Urothelium cell line (cell line): ENCODE results near the gene HIPK1.
"Not testable (repeated sequence)": the region's sequence is repeated elsewhere in the genome, so short reads cannot be mapped to it uniquely, and the experiment has no call there.

Source experiments
- DNase-seq: peaks from one replicate; pipeline ENCODE4 v3.0.0; 2011; ENCODE audit warnings: low spot score, mixed read lengths
- FAIRE-seq: peaks from 2 replicates; lab custom pipeline; 2011; peaks lifted over from hg19 to GRCh38; lab: Jason Lieb, UNC

HIPK1 gene

GRCh38 chr1:114008480-114008941, 79.4 kb downstream of the HIPK1 start:
- DNase-seq (no peak), FAIRE-seq (no peak)

DNA sequence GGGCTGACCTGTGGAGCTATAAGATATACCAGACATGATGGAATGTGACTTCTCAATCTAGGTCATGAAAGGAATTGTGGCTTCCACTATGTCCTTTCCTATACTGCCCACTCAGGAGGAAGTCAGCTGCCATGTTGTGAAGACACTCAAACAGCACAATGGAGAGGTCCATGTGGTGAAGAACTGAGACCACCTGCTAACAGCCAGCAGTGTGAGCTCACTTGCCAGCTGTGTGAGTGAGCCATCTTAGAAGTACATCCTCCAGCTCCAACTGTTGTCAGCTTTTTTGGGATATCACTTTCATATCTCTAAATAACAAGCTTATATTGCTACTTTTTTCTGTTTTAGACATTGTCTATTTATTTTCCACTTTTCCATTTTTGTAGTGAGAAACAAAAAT, 79.9 kb downstream of the HIPK1 start:
- FAIRE-seq (no peak), DNase-seq (no peak)

DNA sequence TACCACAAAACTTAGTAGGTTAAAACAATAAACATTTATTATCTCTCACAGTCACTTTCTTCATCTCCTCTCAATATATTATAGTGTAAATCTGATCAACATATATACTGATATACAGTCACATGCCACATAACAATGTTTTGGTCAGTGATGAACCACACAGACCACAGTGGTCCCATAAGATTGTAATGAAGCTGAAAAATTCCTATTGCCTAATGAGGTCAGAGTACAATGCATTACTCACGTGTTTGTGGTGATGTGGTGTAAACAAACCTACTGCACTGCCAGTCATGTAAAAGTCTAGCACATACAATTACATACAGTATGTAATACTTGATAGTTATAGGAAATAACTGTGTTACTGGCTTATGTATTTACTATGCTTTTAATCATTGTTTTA, 80.3 kb downstream of the HIPK1 start:
- FAIRE-seq (no peak), DNase-seq (no peak)

DNA sequence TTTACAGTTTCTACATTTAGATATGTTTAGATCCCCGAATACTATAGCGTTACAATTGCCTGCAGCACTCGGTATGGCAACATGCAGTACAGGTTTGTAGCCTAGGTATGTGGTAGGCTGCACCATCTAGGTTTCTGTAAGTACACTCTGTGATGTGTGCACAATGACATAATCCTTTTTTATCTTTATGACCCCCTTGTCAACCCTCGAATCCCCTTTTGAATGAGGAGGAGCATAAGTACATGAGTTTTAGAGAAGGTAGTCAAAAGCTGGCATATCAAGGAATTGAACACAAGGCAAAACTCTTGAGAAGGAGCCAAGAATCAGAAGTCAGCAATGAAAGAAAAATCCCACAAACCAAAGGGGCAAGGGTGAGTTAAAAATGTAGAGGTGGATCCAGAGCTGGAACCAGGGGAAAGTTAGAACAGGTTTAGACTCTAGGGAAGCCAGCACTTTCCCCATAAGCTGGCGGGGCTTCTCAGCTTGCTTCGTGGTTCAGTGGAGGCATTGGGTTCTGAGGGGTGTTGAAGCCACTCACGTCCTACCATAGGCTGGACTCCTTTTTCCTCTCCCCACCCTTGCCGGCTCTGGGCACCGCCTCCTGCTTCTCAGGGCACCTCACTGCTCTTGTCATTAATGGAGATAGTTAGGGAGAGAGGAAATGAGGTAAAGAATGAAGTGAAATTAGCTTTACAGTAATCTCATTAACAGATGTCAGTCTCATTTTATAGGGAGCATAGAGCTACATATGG, 81.5 kb downstream of the HIPK1 start:
- DNase-seq (no peak), FAIRE-seq (no peak)

GRCh38 chr1:114011796-114012195, 82.7 kb downstream of the HIPK1 start:
- no peak for DNase-seq
- FAIRE-seq: no peak

GRCh38 chr1:114015075-114015474, 86.0 kb downstream of the HIPK1 start:
- no peak for DNase-seq
- FAIRE-seq: no peak

DNA sequence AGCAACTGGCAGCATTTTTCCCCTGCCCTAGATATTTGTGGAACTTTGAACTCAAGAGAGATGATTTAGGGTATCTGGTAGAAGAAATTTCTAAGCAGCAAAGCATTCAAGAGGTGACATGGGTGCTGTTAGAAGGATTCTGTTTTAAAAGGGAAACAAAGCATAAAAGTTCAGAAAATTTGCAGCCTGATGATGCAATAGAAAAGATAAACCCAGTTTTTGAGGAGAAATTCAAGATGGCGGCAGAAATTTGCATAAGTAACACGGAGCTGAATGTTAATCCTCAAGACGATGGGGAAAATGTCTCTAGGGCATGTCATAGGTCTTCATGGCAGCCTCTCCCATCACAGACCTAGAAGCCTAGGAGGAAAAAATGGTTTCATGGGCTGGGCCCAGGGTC, 90.6 kb downstream of the HIPK1 start:
- not testable (repeated sequence) for FAIRE-seq, DNase-seq

- DNase-seq: no peak
- FAIRE-seq: no peak
Measured at GRCh38 chr1:114021665-114022099, 92.6 kb downstream of the HIPK1 start.

DNA sequence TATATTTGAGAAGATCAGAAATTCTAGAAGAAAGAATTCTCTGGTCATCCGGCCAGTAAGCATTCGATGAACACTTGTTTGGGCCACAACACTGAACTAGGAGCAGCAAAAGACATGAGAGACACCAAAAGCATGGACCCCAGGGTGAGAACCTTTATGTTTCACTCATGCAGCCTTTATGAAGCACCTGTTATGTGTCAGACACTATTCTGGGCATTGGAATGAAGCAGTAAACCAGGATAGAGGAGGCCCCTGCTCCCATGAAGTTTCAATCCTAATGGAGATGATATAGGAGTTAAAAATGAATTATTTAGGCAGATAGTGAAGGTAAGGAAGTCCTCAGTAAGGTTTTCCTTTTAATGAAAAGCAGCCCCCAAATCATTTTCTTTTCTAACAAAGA, 93.8 kb downstream of the HIPK1 start:
- DNase-seq: no peak
- no peak for FAIRE-seq

- no peak for DNase-seq
- FAIRE-seq: no peak
Measured at GRCh38 chr1:114023377-114023776, 94.3 kb downstream of the HIPK1 start.

DNA sequence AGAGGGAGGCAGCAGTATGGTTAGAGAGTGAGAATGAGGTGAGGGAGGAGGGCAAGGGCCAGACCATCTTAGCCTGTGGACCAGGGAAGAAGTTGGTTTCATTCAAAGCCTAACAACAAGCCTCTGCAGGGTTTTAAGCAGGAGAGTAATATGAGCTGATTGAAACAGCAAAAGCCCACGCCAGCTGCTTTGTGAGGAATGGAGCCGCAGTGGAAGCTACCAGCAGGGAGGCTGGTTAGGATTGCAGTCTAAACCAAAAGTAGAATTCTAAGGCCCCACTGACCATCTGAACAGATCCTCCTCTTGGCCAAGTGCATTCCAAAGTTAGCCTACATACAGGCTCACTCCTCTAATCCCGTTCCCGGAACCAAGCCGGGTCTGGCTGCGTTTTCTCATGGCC, 94.9 kb downstream of the HIPK1 start:
- FAIRE-seq: no peak
- no peak for DNase-seq

DNA sequence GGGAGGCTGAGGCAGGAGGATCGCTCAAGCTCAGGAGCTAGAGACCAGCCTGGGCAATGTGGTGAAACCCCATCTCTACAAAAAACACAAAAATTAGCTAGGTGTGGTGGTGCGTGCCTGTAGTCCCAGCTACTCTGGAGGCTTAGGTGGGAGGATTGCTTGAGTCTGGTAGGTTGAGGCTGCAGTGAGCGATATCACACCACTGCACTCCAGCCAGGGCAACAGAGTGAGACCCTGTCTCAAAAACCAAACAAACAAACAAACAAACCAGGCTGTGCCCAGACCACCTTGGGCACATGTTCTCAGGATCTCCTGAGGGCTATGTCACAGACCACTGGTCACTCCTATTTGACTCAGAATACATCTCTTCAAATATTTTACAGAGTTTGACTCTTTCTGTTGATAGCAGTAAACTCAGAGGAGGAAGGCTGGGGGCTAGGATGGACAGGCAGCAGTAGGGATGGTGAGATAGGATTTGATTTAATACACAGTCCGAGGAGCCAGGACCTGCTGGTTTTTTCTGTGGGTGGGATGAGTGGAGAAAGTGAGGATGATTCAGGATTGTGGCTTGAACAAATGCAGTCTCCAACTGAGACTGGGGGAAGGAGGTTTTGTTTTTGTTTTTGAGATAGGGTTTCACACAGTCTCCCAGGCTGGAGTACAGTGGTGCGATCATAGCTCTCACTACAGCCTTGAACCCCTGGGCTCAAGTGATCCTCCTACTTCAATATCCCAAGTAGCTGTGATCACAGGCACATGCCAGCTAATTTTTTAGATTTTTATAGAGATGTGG, 96.7 kb downstream of the HIPK1 start:
- DNase-seq (no peak), FAIRE-seq (no peak)

- no peak for DNase-seq
- FAIRE-seq: no peak
Measured at GRCh38 chr1:114026797-114027196, 97.7 kb downstream of the HIPK1 start.
